Lung (tissue), 12 donors: ENCODE measurements around the gene MAGI2. TPM values are rescaled to one million over a fixed set of nuclear protein-coding genes. Genes with fewer than 3 reads are reported as not detected.

Experiments
- ATAC-seq: fragments of 200-7000 bp; cut with Tn5 transposase; one replicate; pipeline ENCODE4 v1.9.1; 2020; ENCODE audit warnings: moderate number of reproducible peaks; ENCODE audit not compliant: insufficient read depth, low FRiP score
- DNase-seq, 3 donors: peaks; one replicate each; pipeline ENCODE4 v3.0.0-alpha.2; 2013 to 2017
- H3K27ac ChIP-seq, 2 donors: one replicate each; pipeline ENCODE4 v1.5.1; 2013; ENCODE audit warnings: mild to moderate bottlenecking in 2 of 2, moderate library complexity in 2 of 2, control low read depth in 1 of 2, inconsistent platforms in 1 of 2, low read depth in 1 of 2, low read length in 1 of 2
- H3K27me3 ChIP-seq, 3 donors: one replicate each; pipeline ENCODE4 v1.5.1; 2013; ENCODE audit warnings: low read length in 2 of 3; ENCODE audit not compliant: control insufficient read depth in 3 of 3, insufficient read depth in 3 of 3
- H3K36me3 ChIP-seq, 4 donors: one replicate each; pipeline ENCODE4 v1.5.1; 2013; ENCODE audit warnings: low read length in 4 of 4, mild to moderate bottlenecking in 1 of 4, moderate library complexity in 1 of 4; ENCODE audit not compliant: control insufficient read depth in 4 of 4, insufficient read depth in 4 of 4
- H3K4me1 ChIP-seq, 5 donors: one replicate each; pipeline ENCODE4 v1.5.1; 2013; ENCODE audit warnings: low read length in 5 of 5, mild to moderate bottlenecking in 2 of 5, moderate library complexity in 1 of 5; ENCODE audit not compliant: control insufficient read depth in 5 of 5, insufficient read depth in 5 of 5
- H3K4me3 ChIP-seq: one replicate; pipeline ENCODE4 v1.5.1; 2013; ENCODE audit warnings: mild to moderate bottlenecking, control low read depth, moderate library complexity
- H3K9ac ChIP-seq, 2 donors: one replicate each; pipeline ENCODE4 v1.5.1; 2013; ENCODE audit warnings: low read length in 2 of 2, control low read depth in 1 of 2; ENCODE audit not compliant: insufficient read depth in 1 of 2
- H3K9me3 ChIP-seq, 4 donors: one replicate each; pipeline ENCODE4 v1.5.1; 2013; ENCODE audit warnings: low read length in 3 of 4, mild to moderate bottlenecking in 1 of 4, moderate library complexity in 1 of 4; ENCODE audit not compliant: control insufficient read depth in 4 of 4, insufficient read depth in 3 of 4
- WGBS, 2 donors: extraction: QIAGEN DNeasy Blood & Tissue Kit; methylation state at CpG; one replicate each; pipeline ENCODE4 v1.1.7; 2013; 5-methylcytosine and 5-hydroxymethylcytosine counted together
- polyA plus RNA-seq, 2 donors: library from polyadenylated mRNA; stranded (reverse); fragments of 200-250 nt; gene quantifications; one replicate each; pipeline ENCODE4 v1.2.1, GENCODE V29; 2013
- total RNA-seq, 2 donors: library from RNA; depleted of rRNA in 1 of 2; stranded (reverse); fragments of >200 nt in 1 of 2; gene quantifications; one replicate each; pipeline ENCODE4 v1.2.1, GENCODE V29; 2014 to 2021
- TF ChIP-seq, protein P1 (sequence below): IDR thresholded peaks from 2 replicates; pipeline ENCODE4 v1.5.1; 2012; ENCODE audit warnings: mild to moderate bottlenecking; ENCODE audit errors: control extremely low read depth, extremely low read depth
- donor health status: control.
- donor health status: control.
- donor health status: Bipolar disorder and iron deficiency.
- donor health status: healthy.
- donor health status: DM: yes; HTN: yes; CAD: no.

The MAGI2 gene
- total and polyA plus RNA-seq, 4 donors, result 0.94 to 18.0 (median 5.3) TPM

DNA sequence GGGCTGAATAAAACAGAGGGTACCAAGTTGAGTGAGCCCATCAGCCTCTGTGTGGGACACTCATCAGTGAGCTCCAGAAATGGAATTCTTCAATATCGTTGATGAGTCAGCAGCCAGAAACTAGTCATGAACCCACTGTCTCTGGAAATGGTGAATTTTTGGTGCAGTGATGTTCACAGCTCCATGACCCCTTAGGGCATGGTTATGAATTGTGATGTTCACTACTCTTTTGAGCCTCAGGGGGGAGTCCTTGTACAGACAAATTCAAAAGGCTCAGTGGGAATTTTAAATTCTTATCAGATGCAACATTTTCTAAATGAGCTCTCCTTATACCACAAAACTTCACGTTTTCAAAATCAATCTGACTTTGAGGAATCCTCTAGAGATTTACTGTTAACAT, 1319.2 kb downstream of the MAGI2 start:
- ATAC-seq, result no peak
- TF ChIP-seq, protein P1, sequence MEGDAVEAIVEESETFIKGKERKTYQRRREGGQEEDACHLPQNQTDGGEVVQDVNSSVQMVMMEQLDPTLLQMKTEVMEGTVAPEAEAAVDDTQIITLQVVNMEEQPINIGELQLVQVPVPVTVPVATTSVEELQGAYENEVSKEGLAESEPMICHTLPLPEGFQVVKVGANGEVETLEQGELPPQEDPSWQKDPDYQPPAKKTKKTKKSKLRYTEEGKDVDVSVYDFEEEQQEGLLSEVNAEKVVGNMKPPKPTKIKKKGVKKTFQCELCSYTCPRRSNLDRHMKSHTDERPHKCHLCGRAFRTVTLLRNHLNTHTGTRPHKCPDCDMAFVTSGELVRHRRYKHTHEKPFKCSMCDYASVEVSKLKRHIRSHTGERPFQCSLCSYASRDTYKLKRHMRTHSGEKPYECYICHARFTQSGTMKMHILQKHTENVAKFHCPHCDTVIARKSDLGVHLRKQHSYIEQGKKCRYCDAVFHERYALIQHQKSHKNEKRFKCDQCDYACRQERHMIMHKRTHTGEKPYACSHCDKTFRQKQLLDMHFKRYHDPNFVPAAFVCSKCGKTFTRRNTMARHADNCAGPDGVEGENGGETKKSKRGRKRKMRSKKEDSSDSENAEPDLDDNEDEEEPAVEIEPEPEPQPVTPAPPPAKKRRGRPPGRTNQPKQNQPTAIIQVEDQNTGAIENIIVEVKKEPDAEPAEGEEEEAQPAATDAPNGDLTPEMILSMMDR, result no peak
- Histone ChIP-seq H3K9ac (no peak overlapping the region), H3K4me3 (no peak overlapping the region), H3K9me3 (no peaks in the 10 kb centered on the region), H3K27me3 (no peaks in the 10 kb centered on the region), H3K36me3 (no peaks in the 10 kb centered on the region), H3K27ac (no peak overlapping the region), H3K4me1 (no peaks in the 10 kb centered on the region)
- peak in 2 of 3 donors; percentile 47 to 59 for DNase-seq
- WGBS, 2 donors, result 58 to 64% methylated on average over 2 of the region's 2 CpGs

- TF ChIP-seq, protein P1, result no peak
- WGBS, 2 donors, result 50 to 74% methylated on average over 5 of the region's 5 CpGs
- H3K4me3 ChIP-seq, result no peak overlapping the region
- peak; percentile 21 to 69 (median 65) for DNase-seq
- no peaks in the 10 kb centered on the region for H3K9me3 ChIP-seq
- no peaks in the 10 kb centered on the region for H3K27me3 ChIP-seq
- ATAC-seq, result peak; percentile 65
- H3K27ac ChIP-seq, result peak overlapping the region in 1 of 2 donors; percentile 74
- H3K36me3 ChIP-seq, result no peaks in the 10 kb centered on the region
- no peaks in the 10 kb centered on the region for H3K4me1 ChIP-seq
- H3K9ac ChIP-seq, result no peak overlapping the region
Observed at GRCh38 chr7:78130446-78131215, 1322.8 kb downstream of the MAGI2 start.

- H3K27ac ChIP-seq, result no peak overlapping the region
- no peaks in the 10 kb centered on the region for H3K9me3 ChIP-seq
- 92 to 95% methylated on average over 4 of the region's 4 CpGs for WGBS, 2 donors
- ATAC-seq, result no peak
- TF ChIP-seq, protein P1, result no peak
- no peak overlapping the region for H3K4me3 ChIP-seq
- H3K36me3 ChIP-seq, result no peaks in the 10 kb centered on the region
- no peaks in the 10 kb centered on the region for H3K27me3 ChIP-seq
- DNase-seq, result no peak
- H3K9ac ChIP-seq, result no peak overlapping the region
- no peaks in the 10 kb centered on the region for H3K4me1 ChIP-seq
Observed at GRCh38 chr7:78129865-78130264, 1323.6 kb downstream of the MAGI2 start.
